Endothelial cell of umbilical vein (primary cell): ENCODE data around the gene RASAL2.
"Not testable (repeated sequence)": the region's sequence is repeated elsewhere in the genome, so short reads cannot be mapped to it uniquely, and the experiment has no call there.

Source experiments
- EZH2 ChIP-seq: IDR thresholded peaks from 2 replicates; pipeline ENCODE4 v1.6.1; 2012; ENCODE audit warnings: borderline replicate concordance, low read depth, mild to moderate bottlenecking, moderate library complexity, low read length, inconsistent platforms; ENCODE audit not compliant: severe bottlenecking
- FOS ChIP-seq: IDR thresholded peaks from 2 replicates; pipeline ENCODE4 v1.6.1; 2011; ENCODE audit warnings: mild to moderate bottlenecking, low read length, moderate library complexity, borderline replicate concordance; ENCODE audit not compliant: insufficient read depth
- JUN ChIP-seq: IDR thresholded peaks from 2 replicates; pipeline ENCODE4 v1.6.1; 2011; ENCODE audit warnings: borderline replicate concordance, low read depth; ENCODE audit not compliant: insufficient read length, insufficient read depth
- MYC ChIP-seq: IDR thresholded peaks from one replicate; pipeline ENCODE4 v1.6.1; 2011; ENCODE audit warnings: mild to moderate bottlenecking, low read depth, low read length
- POLR2A ChIP-seq: IDR thresholded peaks from 2 replicates; pipeline ENCODE4 v1.6.1; 2012; ENCODE audit warnings: low read depth, mild to moderate bottlenecking, control low read depth, low read length
- POLR2AphosphoS5 ChIP-seq: IDR thresholded peaks from 2 replicates; pipeline ENCODE4 v1.6.1; 2012; ENCODE audit warnings: low read depth, mild to moderate bottlenecking, control low read depth, low read length, moderate library complexity; ENCODE audit not compliant: insufficient read depth
- TF ChIP-seq, protein P1 (sequence below), 2 donors: IDR thresholded peaks; 1 replicate in 1 of 2; 2 replicates in 1 of 2; pipeline ENCODE4 v1.5.1; 2011; ENCODE audit warnings: low read length in 2 of 2, mild to moderate bottlenecking in 2 of 2, moderate library complexity in 2 of 2, control low read depth in 1 of 2, inconsistent platforms in 1 of 2, low read depth in 1 of 2; ENCODE audit not compliant: insufficient read depth in 1 of 2; ENCODE audit errors: extremely low read depth in 1 of 2
- TF ChIP-seq, protein P2 (sequence below): IDR thresholded peaks from 2 replicates; pipeline ENCODE4 v1.6.1; 2011; ENCODE audit not compliant: insufficient read depth, insufficient read length

DNA sequence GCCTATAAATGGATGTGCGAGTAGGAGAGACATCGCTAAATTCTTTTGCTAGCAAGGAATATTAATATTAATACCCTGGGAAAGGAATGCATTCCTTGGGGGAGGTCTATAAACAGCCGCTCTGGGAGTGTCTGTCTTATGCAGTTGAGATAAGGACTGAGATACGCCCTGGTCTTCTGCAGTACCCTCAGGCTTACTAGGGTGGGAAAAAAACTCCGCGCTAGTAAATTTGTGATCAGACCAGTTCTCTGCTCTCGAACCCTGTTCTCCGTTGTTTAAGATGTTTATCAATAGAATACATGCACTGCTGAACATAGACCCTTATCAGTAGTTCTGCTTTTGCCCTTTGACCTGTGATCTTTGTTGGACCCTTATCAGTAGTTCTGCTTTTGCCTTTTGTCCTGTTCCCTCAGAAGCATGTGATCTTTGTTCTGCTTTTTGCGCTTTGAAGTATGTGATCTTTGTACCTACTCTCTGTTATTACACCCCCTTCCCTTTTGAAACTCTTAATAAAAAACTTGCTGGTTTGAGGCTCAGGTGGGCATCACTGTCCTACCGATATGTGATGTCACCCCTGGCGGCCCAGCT, 114.5 kb downstream of the RASAL2 start:
- TF ChIP-seq, protein P1, sequence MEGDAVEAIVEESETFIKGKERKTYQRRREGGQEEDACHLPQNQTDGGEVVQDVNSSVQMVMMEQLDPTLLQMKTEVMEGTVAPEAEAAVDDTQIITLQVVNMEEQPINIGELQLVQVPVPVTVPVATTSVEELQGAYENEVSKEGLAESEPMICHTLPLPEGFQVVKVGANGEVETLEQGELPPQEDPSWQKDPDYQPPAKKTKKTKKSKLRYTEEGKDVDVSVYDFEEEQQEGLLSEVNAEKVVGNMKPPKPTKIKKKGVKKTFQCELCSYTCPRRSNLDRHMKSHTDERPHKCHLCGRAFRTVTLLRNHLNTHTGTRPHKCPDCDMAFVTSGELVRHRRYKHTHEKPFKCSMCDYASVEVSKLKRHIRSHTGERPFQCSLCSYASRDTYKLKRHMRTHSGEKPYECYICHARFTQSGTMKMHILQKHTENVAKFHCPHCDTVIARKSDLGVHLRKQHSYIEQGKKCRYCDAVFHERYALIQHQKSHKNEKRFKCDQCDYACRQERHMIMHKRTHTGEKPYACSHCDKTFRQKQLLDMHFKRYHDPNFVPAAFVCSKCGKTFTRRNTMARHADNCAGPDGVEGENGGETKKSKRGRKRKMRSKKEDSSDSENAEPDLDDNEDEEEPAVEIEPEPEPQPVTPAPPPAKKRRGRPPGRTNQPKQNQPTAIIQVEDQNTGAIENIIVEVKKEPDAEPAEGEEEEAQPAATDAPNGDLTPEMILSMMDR (IDR thresholded peaks at IDR 0.05; ENCODE audit: extremely low read depth in 1 of 2, insufficient read depth in 1 of 2, low read depth in 1 of 2, low read length in 2 of 2), result not testable (repeated sequence)
- TF ChIP-seq POLR2A, POLR2AphosphoS5, EZH2, JUN, MYC, FOS: not testable (repeated sequence)
- TF ChIP-seq, protein P2, sequence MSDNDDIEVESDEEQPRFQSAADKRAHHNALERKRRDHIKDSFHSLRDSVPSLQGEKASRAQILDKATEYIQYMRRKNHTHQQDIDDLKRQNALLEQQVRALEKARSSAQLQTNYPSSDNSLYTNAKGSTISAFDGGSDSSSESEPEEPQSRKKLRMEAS, result not testable (repeated sequence)
